ENCODE data around the gene EDIL3.

DNA sequence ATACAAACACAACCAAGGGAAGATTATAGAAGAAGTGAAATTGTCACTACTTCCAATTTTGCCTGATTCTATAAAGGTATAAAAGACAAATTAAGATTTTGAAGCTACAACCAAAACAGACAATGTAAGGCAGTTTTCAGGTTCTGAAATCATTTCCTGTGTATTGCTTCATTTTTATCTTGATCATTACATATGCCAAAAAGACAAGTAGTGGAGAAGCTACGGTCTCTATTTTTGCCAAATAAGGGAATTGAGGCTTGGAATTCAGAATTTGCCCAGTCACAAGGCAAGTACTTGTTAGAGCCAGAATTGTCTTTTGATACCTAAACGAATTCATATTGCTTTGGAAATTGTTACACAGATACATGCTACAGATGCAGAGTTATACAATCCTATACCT, 20.6 kb downstream of the EDIL3 start:
- TF ChIP-seq CTCF (IDR thresholded peaks at IDR 0.05), result no peak
- no peak for TF ChIP-seq POLR2A (IDR thresholded peaks at IDR 0.05)

Data from lower leg skin (tissue), 3 donors.